GM10847 (cell line): ENCODE measurements around the gene ALPL.

Experiments used
- POLR2A ChIP-seq: IDR thresholded peaks from 2 replicates; pipeline ENCODE4 v1.6.1; 2011; ENCODE audit not compliant: insufficient read length; ENCODE audit errors: extremely low read depth

Gene ALPL

GRCh38 chr1:21521717-21522060 lies 12.5 kb downstream of the ALPL start:
- TF ChIP-seq POLR2A: no peak

- TF ChIP-seq POLR2A: no peak
Measured at GRCh38 chr1:21522525-21523038, 13.4 kb downstream of the ALPL start.

DNA sequence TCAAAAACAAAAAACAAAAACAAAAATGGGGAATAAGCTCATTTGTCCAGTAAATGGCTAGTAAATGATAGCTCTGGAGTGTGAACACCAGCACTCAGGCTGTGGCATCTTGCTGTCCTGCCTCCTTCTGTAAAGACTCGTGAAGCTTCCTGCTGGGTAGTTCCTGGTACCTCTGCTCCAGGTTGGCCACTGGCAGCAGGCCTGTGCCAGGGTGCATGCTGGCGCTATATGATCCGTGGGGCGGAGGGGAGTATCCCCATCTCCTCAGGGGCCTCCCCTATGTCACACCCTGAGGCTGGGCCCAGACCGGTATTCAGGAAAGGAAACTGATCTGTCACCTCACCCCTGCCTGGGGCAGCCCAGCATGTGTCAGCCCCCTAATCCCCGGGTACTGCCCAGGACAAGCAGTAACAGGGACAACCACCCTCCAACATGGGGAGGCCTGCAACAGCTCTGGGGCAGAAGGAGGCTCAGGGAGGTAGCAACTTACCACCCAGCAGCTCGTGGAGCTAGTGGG lies 14.1 kb downstream of the ALPL start:
- TF ChIP-seq POLR2A: no peak

DNA sequence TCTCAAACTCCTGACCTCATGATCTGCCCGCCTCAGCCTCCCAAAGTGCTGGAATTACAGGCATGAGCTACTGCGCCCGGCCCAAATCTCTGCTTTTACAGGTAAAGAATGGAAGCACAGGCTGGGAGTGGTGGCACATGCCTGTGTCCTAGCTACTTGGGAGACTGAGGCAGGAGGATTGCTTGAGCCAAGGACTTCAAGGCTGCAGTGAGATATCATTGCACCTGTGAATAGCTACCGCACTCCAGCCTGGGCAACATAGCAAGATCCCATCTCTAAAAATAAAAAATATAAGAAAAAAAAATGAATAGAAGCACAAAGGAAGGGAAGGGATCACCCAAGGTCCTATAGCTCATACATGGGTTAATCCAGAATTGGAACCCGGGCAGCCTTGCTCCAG lies 15.0 kb downstream of the ALPL start:
- TF ChIP-seq POLR2A: no peak

DNA sequence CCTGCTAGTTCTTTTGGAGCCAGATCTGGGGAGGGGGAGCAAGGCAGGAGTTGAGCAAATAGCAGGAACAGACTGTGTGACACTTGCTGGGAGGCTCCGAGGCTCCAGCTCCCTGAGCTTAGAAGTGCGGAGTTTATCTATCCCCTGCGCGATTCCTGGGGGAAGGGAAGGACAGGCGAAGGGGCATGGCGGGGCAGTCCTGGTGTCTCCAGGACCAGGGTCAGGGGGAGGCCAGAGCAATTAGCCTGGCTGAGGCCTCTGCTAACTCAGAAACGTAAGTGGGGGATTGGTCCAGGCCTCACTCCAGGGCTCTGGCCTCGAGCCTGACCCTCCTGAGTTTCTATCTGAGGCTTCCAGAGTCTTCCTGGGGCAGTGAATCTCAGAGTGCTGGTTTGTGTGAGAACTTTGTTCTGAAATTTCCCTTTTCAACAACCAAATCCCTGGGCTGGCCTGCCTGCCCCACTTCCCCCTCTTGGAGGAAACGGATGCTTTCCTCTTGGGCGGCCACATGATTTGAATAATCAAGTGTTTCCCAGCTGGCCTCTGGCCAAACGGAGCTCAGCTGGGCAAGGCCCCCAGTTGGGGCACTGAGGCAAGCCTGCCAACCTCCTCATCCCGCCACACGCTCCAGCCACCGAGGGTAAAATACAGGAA lies 15.6 kb downstream of the ALPL start:
- TF ChIP-seq POLR2A: no peak

DNA sequence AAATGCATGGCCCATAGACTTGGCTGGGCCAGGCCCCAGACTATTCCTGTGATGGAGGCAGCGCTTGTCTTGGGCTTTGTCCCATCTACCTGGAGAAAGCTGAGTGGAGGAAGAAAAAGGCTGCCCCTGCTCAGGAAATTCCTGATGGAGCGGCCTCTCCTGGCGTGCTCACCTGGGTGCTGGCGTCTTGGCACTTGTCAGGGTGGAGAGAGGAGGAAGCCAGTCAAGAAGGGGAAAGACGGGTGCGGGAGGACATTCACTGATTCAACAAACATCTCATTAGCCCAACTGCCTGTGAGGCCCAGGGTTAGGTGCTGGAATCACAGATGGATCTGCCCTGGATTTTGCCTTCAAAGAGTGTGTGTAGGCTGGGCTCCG lies 16.1 kb downstream of the ALPL start:
- no peak for TF ChIP-seq POLR2A

DNA sequence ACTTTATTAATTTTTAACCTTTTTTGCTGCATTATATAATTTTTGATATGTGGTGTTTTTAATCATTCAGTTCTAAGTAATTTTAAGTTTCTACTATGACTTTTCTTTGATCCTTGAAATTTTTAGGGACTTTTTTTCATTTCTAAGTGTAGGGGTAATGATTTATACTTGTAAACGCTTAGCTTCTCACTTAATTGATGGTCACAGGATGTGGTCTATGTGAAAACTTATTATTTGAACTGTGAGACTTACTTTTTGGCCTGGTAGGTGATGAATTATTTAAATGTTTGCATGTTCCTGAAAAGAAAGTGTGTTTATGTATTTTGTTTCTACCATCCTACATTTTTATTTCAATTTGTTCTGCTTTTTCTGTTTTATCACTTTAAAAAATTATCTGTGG lies 17.2 kb downstream of the ALPL start:
- TF ChIP-seq POLR2A: no peak

GRCh38 chr1:21530368-21531016 lies 21.3 kb downstream of the ALPL start:
- TF ChIP-seq POLR2A: no peak

GRCh38 chr1:21531241-21531640 lies 22.0 kb downstream of the ALPL start:
- no peak for TF ChIP-seq POLR2A

DNA sequence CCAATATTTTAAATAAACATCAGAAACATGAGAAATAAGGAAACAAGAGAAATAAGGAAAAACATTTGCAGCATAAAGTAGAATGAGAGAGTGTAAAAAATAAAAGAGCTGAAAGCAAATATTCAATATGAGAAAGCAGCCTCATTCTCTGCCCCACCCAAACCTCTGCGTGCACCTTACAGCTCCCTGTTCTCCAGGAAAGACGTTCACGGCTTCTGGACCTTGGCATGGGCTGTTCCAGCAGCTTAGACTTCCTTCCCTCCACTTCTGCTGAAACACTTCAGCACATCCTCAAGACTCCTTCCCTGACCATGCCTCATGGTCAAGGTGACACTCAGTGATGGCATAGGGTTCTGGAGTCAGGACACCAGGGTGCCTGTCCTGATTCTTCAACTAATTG lies 23.3 kb downstream of the ALPL start:
- no peak for TF ChIP-seq POLR2A

DNA sequence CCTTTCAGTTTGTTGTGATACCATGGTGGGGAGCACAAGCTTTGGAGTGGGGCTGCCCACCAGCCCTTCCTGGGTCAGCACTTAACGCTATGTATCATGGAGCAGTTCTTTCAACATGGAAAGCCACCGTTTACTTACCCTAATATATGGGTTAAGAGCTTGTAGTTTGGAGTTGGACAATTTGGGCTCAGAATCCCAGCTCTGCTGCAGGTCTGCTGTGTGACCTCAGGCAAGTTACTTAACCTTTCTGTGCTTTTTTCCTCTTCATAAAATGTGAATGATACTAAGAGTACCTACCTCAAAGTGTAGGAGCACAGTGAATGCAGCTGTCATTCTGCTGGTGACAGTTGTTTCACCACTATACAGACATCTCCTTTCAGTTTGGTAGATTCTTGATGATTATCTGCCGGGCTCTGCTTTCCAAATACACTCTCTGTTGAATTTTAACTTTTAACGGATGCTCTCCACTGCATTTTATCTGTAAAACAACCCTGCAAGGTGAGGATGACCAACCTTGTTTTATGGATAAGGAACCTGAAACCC lies 23.8 kb downstream of the ALPL start:
- no peak for TF ChIP-seq POLR2A

GRCh38 chr1:21534146-21534545 lies 24.9 kb downstream of the ALPL start:
- no peak for TF ChIP-seq POLR2A

- TF ChIP-seq POLR2A: no peak
Measured at GRCh38 chr1:21534674-21535378, 25.6 kb downstream of the ALPL start.

- TF ChIP-seq POLR2A: no peak
Measured at GRCh38 chr1:21536218-21536617, 27.0 kb downstream of the ALPL start.

DNA sequence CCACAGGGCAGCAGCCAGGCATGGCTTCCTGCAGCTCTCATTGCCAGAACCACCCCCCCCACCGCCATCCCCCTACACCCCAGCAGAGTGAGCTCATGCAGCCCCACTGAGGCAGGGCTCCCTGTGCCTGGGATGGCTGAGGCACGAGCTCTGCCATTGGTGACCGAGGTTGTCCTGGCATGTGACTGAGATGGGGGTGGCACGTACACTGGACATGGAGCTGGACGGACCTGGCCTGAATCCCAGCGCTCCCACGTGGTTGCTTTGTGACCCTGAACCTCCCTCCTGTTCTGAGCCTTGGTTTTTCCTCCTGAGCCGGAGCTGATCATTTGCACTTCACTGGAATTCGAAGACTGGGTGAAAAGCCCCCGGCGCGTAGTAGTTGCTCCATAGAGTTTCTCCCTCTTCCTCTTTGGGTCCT lies 28.3 kb downstream of the ALPL start:
- TF ChIP-seq POLR2A: no peak
